LNCaP clone FGC (cell line): ENCODE results near the gene SLC49A3.

Experiments used
- DNase-seq: peaks from one replicate; pipeline ENCODE4 v3.0.0-alpha.2; 2011; ENCODE audit warnings: low read depth
- H3K4me3 ChIP-seq: 2 replicates; pipeline ENCODE4 v1.5.1; 2011; ENCODE audit warnings: mild to moderate bottlenecking, low read depth, low read length, control low read depth
- TF ChIP-seq, protein P1 (sequence below): IDR thresholded peaks from 2 replicates; pipeline ENCODE4 v1.5.1; 2012; ENCODE audit warnings: mild to moderate bottlenecking; ENCODE audit not compliant: control insufficient read depth, insufficient read depth; ENCODE audit errors: extremely low read depth

Gene SLC49A3

GRCh38 chr4:699816-700580 is 11.0 kb upstream of the SLC49A3 start:
- TF ChIP-seq, protein P1, sequence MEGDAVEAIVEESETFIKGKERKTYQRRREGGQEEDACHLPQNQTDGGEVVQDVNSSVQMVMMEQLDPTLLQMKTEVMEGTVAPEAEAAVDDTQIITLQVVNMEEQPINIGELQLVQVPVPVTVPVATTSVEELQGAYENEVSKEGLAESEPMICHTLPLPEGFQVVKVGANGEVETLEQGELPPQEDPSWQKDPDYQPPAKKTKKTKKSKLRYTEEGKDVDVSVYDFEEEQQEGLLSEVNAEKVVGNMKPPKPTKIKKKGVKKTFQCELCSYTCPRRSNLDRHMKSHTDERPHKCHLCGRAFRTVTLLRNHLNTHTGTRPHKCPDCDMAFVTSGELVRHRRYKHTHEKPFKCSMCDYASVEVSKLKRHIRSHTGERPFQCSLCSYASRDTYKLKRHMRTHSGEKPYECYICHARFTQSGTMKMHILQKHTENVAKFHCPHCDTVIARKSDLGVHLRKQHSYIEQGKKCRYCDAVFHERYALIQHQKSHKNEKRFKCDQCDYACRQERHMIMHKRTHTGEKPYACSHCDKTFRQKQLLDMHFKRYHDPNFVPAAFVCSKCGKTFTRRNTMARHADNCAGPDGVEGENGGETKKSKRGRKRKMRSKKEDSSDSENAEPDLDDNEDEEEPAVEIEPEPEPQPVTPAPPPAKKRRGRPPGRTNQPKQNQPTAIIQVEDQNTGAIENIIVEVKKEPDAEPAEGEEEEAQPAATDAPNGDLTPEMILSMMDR: no peak
- DNase-seq: no peak
- no peak overlapping the region for H3K4me3 ChIP-seq

GRCh38 chr4:694341-694940 is 5.5 kb upstream of the SLC49A3 start:
- 0 out of 2 replicates have a peak overlapping the region, but pooled peaks have one; percentile 12 for H3K4me3 ChIP-seq
- DNase-seq: peak; percentile 68

DNA sequence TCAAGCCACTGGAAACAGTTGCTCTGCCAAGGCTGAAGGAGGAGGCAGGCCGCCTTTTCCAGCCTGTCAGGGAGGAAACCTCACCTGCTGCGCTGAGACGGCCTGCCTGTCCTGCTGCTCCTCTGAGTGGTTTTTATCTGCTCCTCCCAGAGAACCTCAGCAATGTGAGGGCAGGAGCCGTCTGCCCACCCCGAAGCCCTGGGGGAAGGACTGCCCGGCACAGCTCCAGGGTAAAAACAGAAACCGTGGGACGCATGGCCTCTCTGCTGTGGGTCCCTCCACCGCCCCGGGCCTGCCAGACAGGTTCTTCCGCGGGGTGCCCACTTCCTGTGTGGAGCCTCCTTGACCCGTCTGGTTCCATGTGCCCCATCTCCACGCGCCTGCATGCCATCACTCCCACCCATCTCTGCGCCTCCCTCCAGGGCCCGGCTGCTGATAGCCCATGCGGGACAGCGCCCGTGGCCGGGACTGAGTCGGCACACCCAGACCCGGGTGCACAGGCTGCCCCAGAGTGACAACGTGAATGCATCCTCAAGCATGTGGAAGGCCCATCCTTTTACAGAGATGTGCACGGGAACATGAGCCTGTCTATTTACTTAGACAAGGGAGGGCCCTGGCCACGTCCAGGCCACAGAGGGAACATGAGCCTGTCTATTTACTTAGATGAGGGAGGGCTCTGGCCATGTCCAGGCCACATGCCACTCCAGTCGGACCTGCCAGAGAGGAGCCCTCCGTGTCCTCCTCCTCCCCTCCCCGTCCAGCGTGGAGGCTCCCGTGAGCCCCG is 4.0 kb upstream of the SLC49A3 start:
- peak; percentile 94 for DNase-seq
- no peak overlapping the region for H3K4me3 ChIP-seq
- TF ChIP-seq, protein P1: no peak

DNA sequence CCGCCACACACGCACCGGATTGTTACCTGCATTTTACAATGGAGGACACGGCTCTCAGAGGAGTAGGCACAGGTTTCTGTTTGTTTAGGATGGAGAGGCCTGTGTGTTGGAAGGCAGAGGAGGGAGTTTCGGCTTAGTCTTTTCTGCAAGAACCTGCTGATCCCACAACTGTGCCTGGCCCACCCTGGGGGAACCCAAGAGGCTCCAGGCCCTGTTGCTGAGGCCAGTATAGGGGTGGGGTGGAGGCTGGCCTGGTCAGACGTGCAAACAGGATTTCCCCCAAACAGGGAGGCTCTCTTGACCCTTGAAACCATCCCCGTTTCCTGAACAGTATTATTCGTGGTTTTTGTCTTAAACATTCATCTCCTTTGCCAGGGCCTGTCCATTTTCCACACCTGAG is 772 bp upstream of the SLC49A3 start:
- no peak overlapping the region for H3K4me3 ChIP-seq
- TF ChIP-seq, protein P1: no peak
- DNase-seq: no peak

DNA sequence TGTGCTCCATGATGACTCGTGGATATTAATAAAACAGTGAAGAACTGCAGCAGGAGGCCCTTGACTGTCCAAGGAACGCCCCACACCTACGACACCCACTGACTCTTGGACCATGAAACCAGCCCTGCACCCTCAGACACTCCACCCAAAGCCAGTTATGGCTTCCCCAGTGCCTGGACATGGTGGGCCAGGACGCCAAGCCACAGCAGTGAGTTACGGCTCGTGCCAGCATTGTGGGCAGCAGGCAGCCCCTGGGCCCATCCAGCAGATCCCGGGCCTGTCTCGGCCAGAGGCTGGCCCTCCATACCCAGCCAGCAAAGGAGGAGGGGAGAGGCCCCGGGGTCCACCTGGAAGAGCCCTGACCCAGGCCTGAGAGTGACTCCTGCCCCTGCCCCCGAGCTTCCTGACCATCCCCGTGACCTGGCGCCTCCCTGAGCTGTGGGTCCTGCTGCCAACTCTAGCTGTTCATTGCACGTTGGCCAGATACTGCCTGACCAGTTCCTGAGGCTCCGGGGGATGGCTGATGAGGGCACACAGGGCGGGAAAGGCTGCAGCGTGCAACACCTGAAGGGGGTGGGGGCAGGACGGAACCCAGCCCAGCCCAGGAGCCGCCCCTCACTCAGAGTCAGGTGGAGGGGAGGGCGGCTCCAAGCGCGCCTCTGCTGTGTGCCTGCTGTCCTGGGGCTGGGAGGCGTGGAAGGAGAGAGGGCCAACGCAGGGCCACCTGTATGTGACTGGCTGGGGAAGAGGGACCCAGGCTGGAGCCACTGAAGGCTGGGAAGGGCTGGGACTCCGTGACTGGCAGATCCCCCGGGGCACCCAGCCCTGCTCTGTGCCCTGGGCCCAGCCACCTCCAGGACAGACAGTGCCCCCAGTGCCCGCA is 739 bp downstream of the SLC49A3 start:
- H3K4me3 ChIP-seq: peak overlapping the region; percentile 51
- peak; percentile 45 for DNase-seq
- TF ChIP-seq, protein P1: no peak

- TF ChIP-seq, protein P1: no peak
- DNase-seq: peak; percentile 90
- H3K4me3 ChIP-seq: peak overlapping the region; percentile 51
These were observed 1.6 kb downstream of the SLC49A3 start for GRCh38 chr4:687048-687970.
